ENCODE results near the gene TASL.

TASL gene

GRCh38 chrX:30538271-30538670 lies 39.3 kb downstream of the TASL start:
- no peak overlapping the region for H3K27ac Mint-ChIP-seq

GRCh38 chrX:30533835-30534234 lies 43.7 kb downstream of the TASL start:
- no peaks in the 10 kb centered on the region for H3K36me3 Mint-ChIP-seq (ENCODE audit: low read depth)
- no peak overlapping the region for H3K27ac Mint-ChIP-seq
- H3K4me1 Mint-ChIP-seq (ENCODE audit: low read depth) = no peaks in the 10 kb centered on the region
- no peaks in the 10 kb centered on the region for H3K9me3 Mint-ChIP-seq
- no peak overlapping the region for H3K4me3 Mint-ChIP-seq
- H3K27me3 Mint-ChIP-seq = peaks cover 24% of the 10 kb centered on the region
- DNase-seq = no peak

More at GRCh38 chrX:30538271-30538670, 39.3 kb downstream of the TASL start:
- H3K36me3 Mint-ChIP-seq (ENCODE audit: low read depth) = no peaks in the 10 kb centered on the region
- H3K9me3 Mint-ChIP-seq = no peaks in the 10 kb centered on the region
- H3K4me3 Mint-ChIP-seq = no peak overlapping the region
- peaks cover 25% of the 10 kb centered on the region for H3K27me3 Mint-ChIP-seq
- H3K4me1 Mint-ChIP-seq (ENCODE audit: low read depth) = no peaks in the 10 kb centered on the region
- no peak for DNase-seq

GRCh38 chrX:30533266-30533665 lies 44.3 kb downstream of the TASL start:
- H3K4me3 Mint-ChIP-seq = no peak overlapping the region
- no peak overlapping the region for H3K27ac Mint-ChIP-seq
- H3K36me3 Mint-ChIP-seq (ENCODE audit: low read depth) = no peaks in the 10 kb centered on the region
- H3K4me1 Mint-ChIP-seq (ENCODE audit: low read depth) = no peaks in the 10 kb centered on the region
- no peak for DNase-seq
- H3K27me3 Mint-ChIP-seq = peaks cover 22% of the 10 kb centered on the region
- no peaks in the 10 kb centered on the region for H3K9me3 Mint-ChIP-seq

- Mint-ChIP-seq H3K27me3 (peaks cover 11% of the 10 kb centered on the region), H3K9me3 (no peaks in the 10 kb centered on the region), H3K4me1 (ENCODE audit: low read depth) (no peaks in the 10 kb centered on the region), H3K36me3 (ENCODE audit: low read depth) (no peaks in the 10 kb centered on the region), H3K27ac (no peak overlapping the region), H3K4me3 (no peak overlapping the region)
- no peak for DNase-seq
Observed at GRCh38 chrX:30530606-30531005, 47.0 kb downstream of the TASL start.

- Mint-ChIP-seq H3K4me3 (no peak overlapping the region), H3K27ac (no peak overlapping the region), H3K9me3 (no peaks in the 10 kb centered on the region), H3K36me3 (ENCODE audit: low read depth) (no peaks in the 10 kb centered on the region), H3K4me1 (ENCODE audit: low read depth) (no peaks in the 10 kb centered on the region), H3K27me3 (peaks cover 3% of the 10 kb centered on the region)
- DNase-seq = no peak
Observed at GRCh38 chrX:30525732-30526131, 51.8 kb downstream of the TASL start.

- H3K4me1 Mint-ChIP-seq (ENCODE audit: low read depth) = no peaks in the 10 kb centered on the region
- no peak overlapping the region for H3K27ac Mint-ChIP-seq
- no peak overlapping the region for H3K4me3 Mint-ChIP-seq
- DNase-seq = no peak
- H3K36me3 Mint-ChIP-seq (ENCODE audit: low read depth) = no peaks in the 10 kb centered on the region
- no peaks in the 10 kb centered on the region for H3K9me3 Mint-ChIP-seq
- H3K27me3 Mint-ChIP-seq = peaks cover 10% of the 10 kb centered on the region
Observed at GRCh38 chrX:30521440-30522182, 56.0 kb downstream of the TASL start.

- no peaks in the 10 kb centered on the region for H3K36me3 Mint-ChIP-seq (ENCODE audit: low read depth)
- no peaks in the 10 kb centered on the region for H3K4me1 Mint-ChIP-seq (ENCODE audit: low read depth)
- no peaks in the 10 kb centered on the region for H3K9me3 Mint-ChIP-seq
- no peak overlapping the region for H3K27ac Mint-ChIP-seq
- H3K4me3 Mint-ChIP-seq = no peak overlapping the region
- no peak for DNase-seq
- H3K27me3 Mint-ChIP-seq = peaks cover 15% of the 10 kb centered on the region
Observed at GRCh38 chrX:30513284-30513683, 64.3 kb downstream of the TASL start.
